ENCODE results near the gene HFM1.

Gene HFM1

DNA sequence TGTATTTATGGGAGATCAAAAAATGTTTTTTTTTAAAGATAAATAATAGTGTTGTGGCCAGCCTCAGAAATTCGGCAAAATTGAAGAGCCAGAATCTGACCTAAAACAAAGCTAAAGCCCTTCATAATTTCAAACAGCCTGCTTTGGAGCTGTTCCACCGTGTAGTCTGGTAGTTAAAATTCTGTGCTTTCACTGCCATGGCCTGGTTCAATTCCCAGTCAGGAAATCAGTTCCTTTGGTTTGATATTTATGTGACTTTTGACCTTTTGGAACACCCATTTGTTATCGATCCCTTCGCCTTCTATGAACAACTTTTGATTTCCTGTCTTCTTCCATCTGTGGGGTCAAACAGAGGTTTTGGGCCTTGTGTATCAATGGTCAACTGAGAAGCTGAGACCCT, 179.8 kb downstream of the HFM1 start:
- DNase-seq = no peak

DNA sequence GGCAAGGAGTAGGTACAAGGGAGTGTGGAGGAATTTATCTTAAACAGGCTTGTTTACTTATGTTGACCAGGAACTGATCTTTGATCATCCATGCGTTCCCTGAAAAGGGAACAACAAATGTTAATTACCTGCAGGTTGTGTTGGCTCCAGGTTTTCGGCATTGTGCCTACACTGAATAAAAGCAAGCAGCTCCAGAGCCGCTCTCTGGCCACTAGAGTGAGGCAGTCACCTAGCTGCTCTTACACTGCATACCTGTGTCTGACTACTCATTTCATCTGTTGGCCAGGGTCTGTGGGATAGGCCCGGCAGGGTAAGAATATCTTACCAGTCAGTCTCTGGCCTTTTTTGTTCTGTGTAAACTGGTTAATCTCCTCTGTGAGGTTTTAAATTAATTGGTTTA, 183.6 kb downstream of the HFM1 start:
- DNase-seq = no peak

DNA sequence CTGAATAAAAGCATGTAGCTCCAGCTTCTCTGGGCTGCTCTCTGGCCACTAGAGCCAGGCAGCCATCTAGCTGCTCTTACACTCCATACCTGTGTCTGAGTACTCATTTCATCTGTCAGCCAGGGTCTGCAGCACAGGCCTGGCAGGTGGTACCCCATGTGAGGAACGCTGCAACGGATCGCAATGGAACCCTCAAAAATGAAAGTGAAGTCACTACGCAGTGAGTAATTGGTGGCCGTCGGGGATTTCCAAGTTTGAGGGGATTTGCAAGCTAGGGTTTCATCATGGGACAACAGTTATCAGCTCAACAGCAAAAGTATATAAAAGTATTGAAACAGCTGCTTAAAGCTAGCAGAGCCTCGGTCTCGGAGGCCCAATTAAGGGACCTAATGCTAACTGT, 186.7 kb downstream of the HFM1 start:
- DNase-seq = no peak
